Chondrocyte (in vitro differentiated cells): ENCODE results near the gene GP1BB. TPM values are rescaled to one million over a fixed set of nuclear protein-coding genes. Genes with fewer than 3 reads are reported as not detected.
A peak's percentile ranks its signal among the peaks of the same experiment; 100 is the strongest.

Experiments
- DNase-seq: peaks from one replicate; pipeline ENCODE4 v3.0.0; 2021; ENCODE audit warnings: mixed read lengths, low spot score
- H3K27ac Mint-ChIP-seq: one replicate; pipeline ENCODE4 v1.8.0; 2021; ENCODE audit warnings: mild to moderate bottlenecking, moderate library complexity, mixed read lengths; ENCODE audit not compliant: unreplicated experiment
- H3K27me3 Mint-ChIP-seq: 2 replicates; pipeline ENCODE4 v1.8.0; 2021; ENCODE audit warnings: low read depth, mixed read lengths
- H3K36me3 Mint-ChIP-seq: 2 replicates; pipeline ENCODE4 v1.8.0; 2021; ENCODE audit warnings: low read depth, mixed read lengths
- H3K4me1 Mint-ChIP-seq: 2 replicates; pipeline ENCODE4 v1.8.0; 2021; ENCODE audit warnings: low read depth, mild to moderate bottlenecking, mixed read lengths
- H3K4me3 Mint-ChIP-seq: one replicate; pipeline ENCODE4 v1.8.0; 2021; ENCODE audit warnings: mild to moderate bottlenecking, moderate library complexity, mixed read lengths; ENCODE audit not compliant: unreplicated experiment
- H3K9me3 Mint-ChIP-seq: 2 replicates; pipeline ENCODE4 v1.8.0; 2021; ENCODE audit warnings: low read depth, mixed read lengths
- total RNA-seq: library from RNA; stranded (reverse); gene quantifications from 3 replicates; pipeline ENCODE4 v1.2.1, GENCODE V29; 2021
- TF ChIP-seq, protein P1 (sequence below): fragments of 200-600 bp; sonication (generic); IDR thresholded peaks from 2 replicates; pipeline ENCODE4 v1.5.0; 2021; ENCODE audit warnings: antibody characterized with exemption, mild to moderate bottlenecking, moderate library complexity

Gene GP1BB
- total RNA-seq, 1 donor from 2014 or later: 56.0 TPM

DNA sequence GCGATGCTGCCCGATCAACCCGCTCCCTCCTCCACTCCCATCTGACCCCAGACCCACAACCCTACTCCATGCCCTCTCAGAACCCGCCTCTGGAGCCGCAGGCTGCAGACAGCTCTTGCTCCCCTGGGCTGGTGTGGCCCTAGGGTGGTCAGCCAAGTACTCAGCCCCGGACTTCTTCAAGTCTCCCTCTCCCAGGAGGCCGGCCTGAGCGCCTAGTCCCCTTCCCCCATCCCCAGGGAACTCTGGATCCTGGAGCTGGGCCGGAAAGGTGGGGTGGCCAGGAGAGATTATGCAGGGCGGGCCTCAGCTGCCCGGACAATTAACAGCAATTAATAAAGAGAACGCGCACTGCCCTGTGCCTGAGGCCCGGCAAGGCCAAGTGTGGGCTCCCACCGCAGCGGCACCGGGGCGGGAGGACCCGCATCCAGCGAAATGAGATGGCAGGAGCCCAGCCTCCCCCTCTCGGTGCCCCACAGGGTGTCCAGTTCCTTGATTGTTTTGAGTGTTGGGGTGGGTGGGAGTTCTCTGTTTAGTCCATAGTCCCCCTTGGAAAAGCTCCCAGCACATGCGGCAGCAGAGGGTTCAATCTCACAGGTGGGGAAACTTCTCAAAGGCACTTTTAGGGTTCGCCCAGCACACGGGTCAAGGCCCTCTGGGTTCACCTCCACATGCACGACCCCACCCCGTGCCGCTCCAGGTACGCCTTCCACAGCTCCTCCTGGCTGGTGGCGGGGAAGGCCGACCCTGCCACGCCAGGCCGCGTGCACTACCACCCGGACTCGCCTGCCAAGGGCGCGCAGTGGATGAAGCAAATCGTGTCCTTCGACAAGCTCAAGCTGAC, 40.3 kb downstream of the GP1BB start:
- TF ChIP-seq, protein P1, sequence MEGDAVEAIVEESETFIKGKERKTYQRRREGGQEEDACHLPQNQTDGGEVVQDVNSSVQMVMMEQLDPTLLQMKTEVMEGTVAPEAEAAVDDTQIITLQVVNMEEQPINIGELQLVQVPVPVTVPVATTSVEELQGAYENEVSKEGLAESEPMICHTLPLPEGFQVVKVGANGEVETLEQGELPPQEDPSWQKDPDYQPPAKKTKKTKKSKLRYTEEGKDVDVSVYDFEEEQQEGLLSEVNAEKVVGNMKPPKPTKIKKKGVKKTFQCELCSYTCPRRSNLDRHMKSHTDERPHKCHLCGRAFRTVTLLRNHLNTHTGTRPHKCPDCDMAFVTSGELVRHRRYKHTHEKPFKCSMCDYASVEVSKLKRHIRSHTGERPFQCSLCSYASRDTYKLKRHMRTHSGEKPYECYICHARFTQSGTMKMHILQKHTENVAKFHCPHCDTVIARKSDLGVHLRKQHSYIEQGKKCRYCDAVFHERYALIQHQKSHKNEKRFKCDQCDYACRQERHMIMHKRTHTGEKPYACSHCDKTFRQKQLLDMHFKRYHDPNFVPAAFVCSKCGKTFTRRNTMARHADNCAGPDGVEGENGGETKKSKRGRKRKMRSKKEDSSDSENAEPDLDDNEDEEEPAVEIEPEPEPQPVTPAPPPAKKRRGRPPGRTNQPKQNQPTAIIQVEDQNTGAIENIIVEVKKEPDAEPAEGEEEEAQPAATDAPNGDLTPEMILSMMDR: no peak
- H3K9me3 Mint-ChIP-seq: no peaks in the 10 kb centered on the region
- H3K36me3 Mint-ChIP-seq: no peaks in the 10 kb centered on the region
- peaks cover 24% of the 10 kb centered on the region for H3K27me3 Mint-ChIP-seq
- no peak overlapping the region for H3K27ac Mint-ChIP-seq
- no peak for DNase-seq
- H3K4me1 Mint-ChIP-seq: peaks cover 14% of the 10 kb centered on the region
- no peak overlapping the region for H3K4me3 Mint-ChIP-seq

DNA sequence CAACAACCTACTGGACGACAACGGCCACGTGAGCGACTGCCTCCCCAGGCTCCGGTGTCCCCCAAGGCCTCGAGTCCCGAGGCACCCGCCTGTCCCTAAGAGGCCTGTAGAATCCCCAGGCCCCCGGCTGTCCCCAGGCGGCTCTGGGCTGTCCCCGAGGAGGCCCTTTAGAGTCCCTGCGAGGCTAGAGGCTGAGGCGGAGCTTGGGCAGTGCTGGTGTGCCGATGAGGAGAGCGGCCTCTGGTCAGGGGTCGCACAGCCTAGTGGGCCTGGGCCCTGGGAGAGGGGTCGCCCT, 40.9 kb downstream of the GP1BB start:
- no peaks in the 10 kb centered on the region for H3K9me3 Mint-ChIP-seq
- DNase-seq: no peak
- no peaks in the 10 kb centered on the region for H3K36me3 Mint-ChIP-seq
- H3K27ac Mint-ChIP-seq: no peak overlapping the region
- TF ChIP-seq, protein P1: no peak
- peaks cover 24% of the 10 kb centered on the region for H3K27me3 Mint-ChIP-seq
- no peak overlapping the region for H3K4me3 Mint-ChIP-seq
- peaks cover 14% of the 10 kb centered on the region for H3K4me1 Mint-ChIP-seq

DNA sequence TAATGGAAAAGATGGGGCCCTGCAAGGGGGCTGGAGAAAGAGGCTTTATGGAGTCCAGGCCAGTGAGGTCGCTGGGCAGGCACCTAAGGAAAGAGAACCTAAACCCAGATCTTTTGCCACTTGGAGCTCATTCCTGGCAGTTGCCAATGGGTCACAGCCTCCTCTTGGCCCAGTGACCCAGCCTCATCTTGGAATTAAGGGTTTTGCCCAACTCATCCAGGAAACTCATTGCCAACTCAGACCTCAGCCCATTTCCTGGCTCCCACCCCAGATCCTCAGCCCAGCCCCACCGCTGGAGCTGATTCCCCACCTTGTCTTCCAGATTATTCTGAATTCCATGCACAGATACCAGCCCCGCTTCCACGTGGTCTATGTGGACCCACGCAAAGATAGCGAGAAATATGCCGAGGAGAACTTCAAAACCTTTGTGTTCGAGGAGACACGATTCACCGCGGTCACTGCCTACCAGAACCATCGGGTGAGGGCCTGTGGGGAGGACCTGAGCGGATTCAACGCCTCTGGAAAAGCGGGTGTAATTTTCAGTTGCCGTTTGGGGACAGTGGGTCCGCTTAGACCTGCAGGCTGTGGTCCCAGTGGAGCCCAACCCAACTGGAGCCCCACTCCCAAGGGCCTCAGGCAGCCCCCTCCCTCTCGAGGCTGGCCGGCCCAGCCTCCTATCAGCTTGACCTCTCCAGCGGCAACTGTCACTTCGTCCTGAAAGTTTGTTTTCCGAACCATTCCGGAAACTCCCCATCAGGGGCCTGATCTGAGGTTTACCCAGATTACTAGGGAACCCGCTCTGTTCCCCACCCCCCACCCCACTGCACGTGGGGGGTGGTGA, 41.5 kb downstream of the GP1BB start:
- H3K9me3 Mint-ChIP-seq: no peaks in the 10 kb centered on the region
- peaks cover 20% of the 10 kb centered on the region for H3K27me3 Mint-ChIP-seq
- no peak for DNase-seq
- H3K4me3 Mint-ChIP-seq: no peak overlapping the region
- TF ChIP-seq, protein P1: no peak
- peaks cover 8% of the 10 kb centered on the region for H3K4me1 Mint-ChIP-seq
- no peaks in the 10 kb centered on the region for H3K36me3 Mint-ChIP-seq
- no peak overlapping the region for H3K27ac Mint-ChIP-seq

DNA sequence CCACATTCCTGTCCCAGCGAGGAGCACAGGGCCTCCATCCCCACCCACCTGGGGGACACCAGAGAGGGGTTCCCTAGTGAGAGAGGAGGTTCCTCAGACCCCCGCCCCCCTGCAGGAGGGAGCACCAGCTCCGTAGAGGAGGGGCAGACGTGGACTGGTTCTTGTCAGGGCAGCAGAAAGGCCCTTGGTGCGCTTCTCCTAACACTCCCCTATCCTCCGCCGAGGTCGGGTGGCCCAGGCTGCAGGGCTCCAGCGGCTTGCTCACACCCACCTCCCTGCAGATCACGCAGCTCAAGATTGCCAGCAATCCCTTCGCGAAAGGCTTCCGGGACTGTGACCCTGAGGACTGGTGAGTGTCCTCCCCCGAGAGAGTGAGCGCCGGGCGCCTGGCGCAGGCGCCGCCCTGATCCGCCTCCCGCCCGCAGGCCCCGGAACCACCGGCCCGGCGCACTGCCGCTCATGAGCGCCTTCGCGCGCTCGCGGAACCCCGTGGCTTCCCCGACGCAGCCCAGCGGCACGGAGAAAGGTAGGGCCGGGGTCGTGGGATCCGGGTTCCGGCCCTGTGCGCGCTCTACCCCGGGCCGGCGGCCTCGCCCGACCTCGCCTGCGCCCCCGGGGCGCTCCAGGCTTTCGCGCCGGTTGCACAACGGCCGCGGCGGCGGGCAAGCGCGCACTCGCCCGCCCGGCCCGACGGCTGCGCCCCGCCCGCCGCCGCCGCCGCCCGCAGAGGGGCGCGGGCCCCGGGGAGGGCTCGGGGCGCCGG, 42.3 kb downstream of the GP1BB start:
- Mint-ChIP-seq H3K9me3 (no peaks in the 10 kb centered on the region), H3K4me3 (peak overlapping the region; percentile 28), H3K27me3 (peaks cover 20% of the 10 kb centered on the region), H3K4me1 (peaks cover 3% of the 10 kb centered on the region), H3K36me3 (no peaks in the 10 kb centered on the region), H3K27ac (no peak overlapping the region)
- TF ChIP-seq, protein P1: no peak
- DNase-seq: no peak

- H3K36me3 Mint-ChIP-seq: no peaks in the 10 kb centered on the region
- H3K4me1 Mint-ChIP-seq: peaks cover 3% of the 10 kb centered on the region
- no peak overlapping the region for H3K4me3 Mint-ChIP-seq
- H3K27me3 Mint-ChIP-seq: peaks cover 20% of the 10 kb centered on the region
- DNase-seq: no peak
- no peaks in the 10 kb centered on the region for H3K9me3 Mint-ChIP-seq
- TF ChIP-seq, protein P1: no peak
- no peak overlapping the region for H3K27ac Mint-ChIP-seq
These were observed 42.8 kb downstream of the GP1BB start for GRCh38 chr22:19766240-19766510.
